NCI-H1092 (cell line): ENCODE data around the gene NCF2.
"Not testable (repeated sequence)": the region's sequence is repeated elsewhere in the genome, so short reads cannot be mapped to it uniquely, and the experiment has no call there.

Experiments used
- DNase-seq: peaks from one replicate; lab custom pipeline; 2025; lab: John Stamatoyannopoulos, UW

Gene NCF2, protein sequence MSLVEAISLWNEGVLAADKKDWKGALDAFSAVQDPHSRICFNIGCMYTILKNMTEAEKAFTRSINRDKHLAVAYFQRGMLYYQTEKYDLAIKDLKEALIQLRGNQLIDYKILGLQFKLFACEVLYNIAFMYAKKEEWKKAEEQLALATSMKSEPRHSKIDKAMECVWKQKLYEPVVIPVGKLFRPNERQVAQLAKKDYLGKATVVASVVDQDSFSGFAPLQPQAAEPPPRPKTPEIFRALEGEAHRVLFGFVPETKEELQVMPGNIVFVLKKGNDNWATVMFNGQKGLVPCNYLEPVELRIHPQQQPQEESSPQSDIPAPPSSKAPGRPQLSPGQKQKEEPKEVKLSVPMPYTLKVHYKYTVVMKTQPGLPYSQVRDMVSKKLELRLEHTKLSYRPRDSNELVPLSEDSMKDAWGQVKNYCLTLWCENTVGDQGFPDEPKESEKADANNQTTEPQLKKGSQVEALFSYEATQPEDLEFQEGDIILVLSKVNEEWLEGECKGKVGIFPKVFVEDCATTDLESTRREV

DNA sequence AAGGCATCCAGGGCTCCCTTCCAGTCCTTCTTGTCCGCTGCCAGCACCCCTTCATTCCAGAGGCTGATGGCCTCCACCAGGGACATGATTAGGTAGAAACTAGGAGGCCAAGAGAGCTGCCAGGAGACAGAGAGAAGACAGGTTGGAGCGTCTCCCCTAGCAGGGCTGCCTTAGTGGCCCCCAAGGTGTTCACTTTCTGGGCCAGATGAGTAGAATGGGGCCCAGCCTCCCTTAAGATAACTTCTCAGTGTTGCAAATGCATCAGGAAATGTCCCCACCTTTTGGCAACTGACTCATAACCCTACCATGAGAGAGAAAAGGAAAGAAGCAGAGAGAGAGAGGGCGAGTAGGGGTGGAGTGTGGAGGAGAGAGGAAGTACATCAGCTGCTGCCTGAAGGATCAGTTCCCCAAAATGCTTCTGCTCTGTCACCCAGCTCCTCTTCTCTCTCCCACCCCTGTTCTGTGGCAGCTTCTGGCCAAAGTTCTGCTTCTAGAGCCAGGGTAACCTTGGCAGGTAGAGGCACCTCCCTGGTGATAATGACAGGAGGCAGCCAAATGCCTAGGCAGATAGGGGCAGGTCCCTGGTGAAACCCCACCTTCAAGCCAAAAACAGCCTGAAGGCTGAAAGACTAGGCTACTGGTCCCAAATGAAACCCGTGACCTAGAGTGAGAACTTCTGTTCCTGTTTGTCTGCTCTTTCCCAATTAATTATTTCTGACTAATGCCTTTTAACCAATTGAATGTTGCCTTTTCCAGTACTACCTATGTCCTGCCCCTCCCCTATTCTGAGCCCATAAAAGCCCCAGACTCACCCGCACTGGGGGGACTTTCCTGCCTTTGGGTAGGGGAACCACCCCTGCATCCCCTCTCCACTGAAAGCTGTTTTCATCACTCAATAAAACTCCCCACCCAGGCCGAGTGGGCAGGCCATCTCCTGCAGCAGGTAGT is at the start of gene NCF2:
NCF2 (minus strand) TSS at position 216 of the 948 bp plus-strand sequence; CDS start at position 86, 130 bp downstream.
- DNase-seq: no peak

DNA sequence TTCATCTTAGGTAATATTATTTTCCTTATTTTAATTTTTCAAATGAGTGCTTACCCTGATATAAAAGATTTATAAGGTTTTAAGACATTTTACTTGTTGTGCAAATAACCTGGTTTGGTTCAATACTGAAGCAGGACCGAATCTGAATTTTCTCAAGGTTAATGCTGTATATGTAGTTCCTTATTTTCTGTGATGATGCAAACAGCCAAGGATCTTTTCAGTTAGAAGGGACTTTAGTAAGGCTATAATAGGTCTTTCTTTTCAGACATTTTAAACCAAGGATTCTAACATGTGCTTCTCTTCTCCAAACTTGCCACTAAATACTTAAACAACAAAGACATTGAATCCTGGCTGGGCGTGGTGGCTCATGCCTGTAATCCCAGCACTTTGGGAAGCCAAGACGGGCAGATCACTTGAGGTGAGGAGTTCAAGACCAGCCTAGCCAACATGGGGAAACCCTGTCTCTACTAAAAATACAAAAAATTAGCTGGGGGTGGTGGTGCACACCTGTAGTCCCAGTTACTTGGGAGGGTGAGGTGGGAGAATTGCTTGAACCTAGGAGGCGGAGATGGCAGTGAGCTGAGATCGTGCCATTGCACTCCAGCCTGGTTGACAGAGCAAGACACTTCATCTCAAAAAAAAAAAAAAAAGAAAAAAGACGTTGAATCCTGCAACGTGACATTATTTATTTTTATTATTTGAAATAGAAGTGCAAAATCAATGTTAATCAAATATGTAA is 48.6 kb upstream of the NCF2 start:
- DNase-seq: no peak

DNA sequence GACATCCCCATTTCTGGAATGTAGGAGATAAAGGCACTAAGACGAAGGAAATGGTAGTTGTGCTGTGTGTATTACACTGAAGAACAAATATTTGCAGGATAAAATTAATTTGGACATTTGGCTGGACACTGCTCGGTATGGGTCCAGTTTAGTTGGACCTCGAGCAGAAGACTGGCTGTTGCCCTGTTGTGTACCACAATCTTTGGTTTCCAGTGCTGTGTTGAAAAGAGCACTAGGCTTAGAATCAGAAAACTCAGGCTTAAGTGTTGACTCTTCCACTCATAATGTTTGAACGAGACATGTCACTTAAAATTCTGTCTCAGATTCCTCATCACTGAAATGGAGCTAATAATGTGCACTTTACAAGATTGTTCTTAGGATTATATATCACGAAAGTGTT is 46.5 kb upstream of the NCF2 start:
- DNase-seq: no peak

DNA sequence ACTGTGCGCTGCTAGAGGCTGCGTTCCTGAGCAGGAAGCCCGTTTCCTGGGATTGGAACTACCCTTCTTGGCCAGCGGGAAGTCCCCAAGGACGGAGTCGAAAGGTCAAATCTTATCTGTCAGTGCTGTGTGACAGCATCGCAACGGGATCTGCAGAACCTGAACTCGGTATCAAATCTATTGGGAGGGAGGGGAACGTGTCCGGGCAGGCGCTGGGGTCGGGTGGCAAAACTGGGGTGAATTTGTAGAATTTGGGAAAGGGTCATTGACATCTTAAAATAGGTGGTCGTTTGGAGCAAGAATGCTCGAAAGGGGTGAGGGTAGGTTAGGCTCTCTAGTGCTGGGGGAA is 46.0 kb upstream of the NCF2 start:
- DNase-seq: no peak

DNA sequence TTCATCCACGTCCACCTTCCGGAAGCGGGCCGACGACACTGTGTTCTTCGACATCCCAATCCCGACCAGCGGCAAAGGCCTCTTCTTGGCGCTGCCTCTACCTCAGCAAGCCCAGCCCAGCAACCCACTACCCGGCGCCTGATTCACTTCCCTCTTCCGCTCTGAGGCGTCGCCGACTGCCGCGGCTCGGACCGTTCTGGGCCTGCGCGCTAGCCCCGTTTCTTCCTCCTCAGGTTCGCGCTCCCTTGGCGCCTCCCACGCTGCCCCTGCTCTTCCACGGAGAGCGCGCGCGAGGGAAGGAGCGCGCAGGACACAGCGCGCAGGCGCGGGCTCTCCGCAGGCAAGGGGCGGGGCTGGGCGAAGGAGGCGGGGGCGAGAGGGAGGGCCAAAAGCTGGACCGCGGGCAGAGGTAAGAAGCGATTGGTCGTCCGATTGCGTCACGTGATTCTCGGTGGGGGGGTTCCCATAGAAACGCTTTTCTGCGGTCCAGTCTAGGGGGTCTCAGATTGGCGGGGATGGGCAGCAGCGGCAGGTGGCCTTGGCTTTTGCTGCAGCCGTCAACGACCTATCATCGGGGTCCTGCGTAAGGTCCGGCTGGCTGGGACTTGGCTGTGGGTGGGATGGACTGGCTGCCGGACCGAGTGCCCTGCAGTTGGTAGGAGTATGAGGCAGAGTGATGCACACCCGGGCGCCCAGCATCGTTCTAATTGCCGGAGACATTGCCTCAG is 45.5 kb upstream of the NCF2 start, which contains the start of gene ARPC5:
ARPC5 (minus strand) TSS at position 178 of the 728 bp plus-strand sequence; CDS start at position 54, 124 bp downstream.
- peak; percentile 98 for DNase-seq

DNA sequence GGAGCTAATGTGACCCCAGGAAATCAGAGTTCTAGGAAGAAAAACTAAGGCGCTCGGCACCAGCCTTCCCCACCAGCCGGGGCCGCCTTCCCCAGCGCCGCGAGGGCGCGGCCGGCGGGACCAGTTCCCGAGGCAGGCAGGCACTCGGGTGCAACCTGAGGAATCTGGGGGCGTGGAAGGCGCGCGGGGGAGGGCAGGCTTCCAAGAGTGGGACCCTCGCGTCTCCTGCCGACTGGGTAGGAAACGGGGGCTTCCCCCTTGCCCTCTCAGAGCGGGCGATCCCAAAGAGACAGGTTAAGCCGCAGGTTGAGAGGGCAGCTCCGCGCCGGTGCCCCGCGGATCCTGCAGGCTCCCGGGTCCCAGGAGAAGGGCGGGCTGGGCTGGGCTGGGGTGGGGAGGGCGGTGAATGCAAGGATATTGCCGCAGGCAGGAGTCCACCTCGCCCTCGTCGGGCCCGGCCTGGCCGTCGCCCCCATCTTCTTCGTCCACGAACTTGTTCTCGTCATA is 44.9 kb upstream of the NCF2 start:
- peak; percentile 53 for DNase-seq

GRCh38 chr1:183634429-183635065 is 44.3 kb upstream of the NCF2 start:
- DNase-seq: no peak

DNA sequence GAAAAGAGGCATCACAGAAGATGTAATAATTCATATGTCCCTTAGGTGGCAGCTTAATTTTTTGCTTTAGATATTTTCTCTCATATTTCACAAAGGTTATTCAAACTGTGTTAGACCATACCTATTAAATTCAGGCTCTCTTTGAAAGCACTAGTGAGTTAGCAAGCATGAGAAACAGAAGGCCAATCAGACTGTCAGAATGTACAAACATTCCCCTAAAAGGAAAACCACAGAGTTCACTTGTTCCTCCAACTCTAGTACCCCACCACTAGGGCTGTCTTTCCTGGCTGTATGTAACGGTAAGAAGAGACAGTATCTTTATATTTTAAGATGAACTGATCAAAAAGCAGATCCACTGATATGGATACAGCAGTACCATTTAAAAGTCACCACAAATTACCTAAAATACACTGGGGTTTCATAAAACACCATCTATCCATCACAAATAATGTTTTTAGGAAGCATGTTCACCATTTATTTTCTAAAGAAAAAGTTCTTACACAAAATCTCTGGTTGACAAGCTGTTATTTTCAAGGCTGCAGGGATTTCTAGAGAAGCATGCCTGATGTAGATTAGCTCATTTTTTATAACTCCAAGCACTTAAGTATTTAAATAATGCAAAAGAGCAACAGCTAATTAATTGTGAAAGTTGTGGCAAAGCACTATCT is 43.6 kb upstream of the NCF2 start:
- DNase-seq: no peak

- DNase-seq: no peak
Measured at GRCh38 chr1:183632964-183633363, 42.7 kb upstream of the NCF2 start.

- DNase-seq: no peak
Measured at GRCh38 chr1:183632114-183632513, 41.9 kb upstream of the NCF2 start.

GRCh38 chr1:183630748-183631147 is 40.5 kb upstream of the NCF2 start:
- DNase-seq: no peak

DNA sequence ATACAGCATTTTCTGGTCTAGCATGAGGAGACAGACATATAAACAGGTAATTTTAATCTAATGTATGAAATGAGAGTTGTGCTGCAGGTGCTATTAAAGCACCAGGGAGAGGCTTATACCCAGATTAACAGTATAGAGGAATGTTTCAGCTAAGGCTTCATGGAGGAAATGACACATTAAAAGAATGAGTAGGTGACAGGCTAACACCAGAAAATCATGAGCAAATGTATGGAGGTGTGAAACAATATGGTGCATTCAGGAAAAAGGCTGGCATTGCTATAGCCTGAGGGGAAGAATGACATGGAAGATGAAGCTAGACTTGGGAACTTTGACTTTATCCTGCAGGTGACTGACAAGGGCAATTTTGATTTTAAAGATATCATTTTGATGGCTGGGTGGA is 38.3 kb upstream of the NCF2 start:
- no peak for DNase-seq

- DNase-seq: not testable (repeated sequence)
Measured at GRCh38 chr1:183626236-183626635, 36.0 kb upstream of the NCF2 start.

- peak; percentile 47 for DNase-seq
Measured at GRCh38 chr1:183622884-183623785, 32.9 kb upstream of the NCF2 start.

GRCh38 chr1:183622013-183622412 is 31.8 kb upstream of the NCF2 start:
- no peak for DNase-seq

- no peak for DNase-seq
Measured at GRCh38 chr1:183620311-183620710, 30.1 kb upstream of the NCF2 start.

GRCh38 chr1:183619781-183620180 is 29.5 kb upstream of the NCF2 start:
- no peak for DNase-seq

DNA sequence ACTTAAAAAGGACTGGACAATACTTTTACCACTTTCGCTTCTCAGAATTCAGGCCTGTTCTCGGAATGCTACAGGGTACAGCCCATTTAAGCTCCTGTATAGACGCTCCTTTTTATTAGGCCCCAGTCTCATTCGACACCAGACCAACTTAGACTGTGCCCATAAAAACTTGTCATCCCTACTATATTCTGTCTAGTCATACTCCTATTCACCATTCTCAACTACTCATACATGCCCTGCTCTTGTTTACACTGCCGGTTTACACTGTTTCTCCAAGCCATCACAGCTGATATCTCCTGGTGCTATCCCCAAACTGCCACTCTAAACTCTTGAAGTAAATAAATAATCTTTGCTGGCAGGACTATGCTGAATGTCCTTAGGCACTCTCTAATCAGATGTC is 27.9 kb upstream of the NCF2 start:
- DNase-seq: not testable (repeated sequence)

DNA sequence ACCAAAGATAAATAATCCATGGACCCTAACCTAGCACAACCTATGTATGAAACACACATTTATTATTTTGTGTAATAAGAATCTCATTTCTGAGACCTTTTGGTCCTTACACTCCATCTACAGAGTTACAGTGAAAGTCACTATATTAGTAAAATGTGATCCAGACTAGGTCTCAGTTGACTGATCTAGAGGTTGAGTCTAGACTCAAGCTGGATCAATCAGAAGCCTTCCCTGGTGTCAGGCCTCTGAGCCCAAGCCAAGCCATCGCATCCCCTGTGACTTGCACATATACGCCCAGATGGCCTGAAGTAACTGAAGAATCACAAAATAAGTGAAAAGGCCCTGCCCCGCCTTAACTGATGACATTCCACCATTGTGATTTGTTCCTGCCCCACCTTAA is 22.7 kb upstream of the NCF2 start:
- not testable (repeated sequence) for DNase-seq
